GM12878 (cell line): Measurements from ENCODE around the gene PGR. TPM values are rescaled to one million over a fixed set of nuclear protein-coding genes. Genes with fewer than 3 reads are reported as not detected.

ENCODE experiments used
- ATAC-seq: fragments of 200-7000 bp; cut with Tn5 transposase; 3 replicates; pipeline ENCODE4 v1.9.1; 2020; ENCODE audit warnings: mild to moderate bottlenecking, moderate library complexity
- BruUV-seq: library from RNA; stranded (reverse); fragments of 400-500 nt; replicated peaks from 2 replicates; lab custom pipeline; 2021; lab: Mats Ljungman, UMichigan
- CTCF ChIA-PET: fragments of 300-600 bp; sonication (Branson Sonifier 250); formaldehyde crosslinking; extraction: SDS; loops from one replicate; lab custom pipeline; 2021; ENCODE audit warnings: inconsistent platforms; lab: Yijun Ruan, JAX
- POLR2A ChIA-PET: fragments of 350-600 bp; formaldehyde crosslinking; extraction: SDS; loops from one replicate; lab custom pipeline; 2021; ENCODE audit warnings: inconsistent platforms; lab: Charles Lee
- RAD21 ChIA-PET: fragments of 300-600 bp; sonication (Branson Sonifier 250); formaldehyde crosslinking; loops from one replicate; lab custom pipeline; 2023; ENCODE audit warnings: antibody characterized with exemption; ENCODE audit not compliant: unreplicated experiment; lab: Charles Lee
- SMC1A ChIA-PET: fragments of 300-600 bp; sonication (Branson Sonifier 250); formaldehyde crosslinking; loops from one replicate; lab custom pipeline; 2023; ENCODE audit not compliant: unreplicated experiment, uncharacterized antibody; lab: Charles Lee
- DNase-seq: peaks from one replicate; pipeline ENCODE4 v3.0.0-alpha.2; 2011; ENCODE audit warnings: low read depth, low spot score
- FAIRE-seq: peaks from 3 replicates; lab custom pipeline; 2011; peaks lifted over from hg19 to GRCh38; lab: Jason Lieb, UNC
- H2AFZ ChIP-seq: 2 replicates; pipeline ENCODE4 v1.6.0; 2011; ENCODE audit warnings: low read depth, low read length, control low read depth; ENCODE audit not compliant: control insufficient read depth
- H3K27ac ChIP-seq: 2 replicates; pipeline ENCODE4 v1.5.1; 2011; ENCODE audit warnings: control low read depth; ENCODE audit not compliant: control insufficient read depth, insufficient read depth
- H3K27me3 ChIP-seq, 2 experiments: replicated peaks in 1 of 2; 2 replicates each; pipeline versions ENCODE4 v1.6.0 to v1.6.1; 2011; ENCODE audit warnings: low read length in 1 of 2; ENCODE audit not compliant: control insufficient read depth in 2 of 2, insufficient read depth in 2 of 2
- H3K36me3 ChIP-seq, 2 experiments: 2 replicates each; pipeline ENCODE4 v1.5.1; 2011; ENCODE audit warnings: low read length in 1 of 2; ENCODE audit not compliant: control insufficient read depth in 2 of 2, insufficient read depth in 2 of 2
- H3K4me1 ChIP-seq: 2 replicates; pipeline ENCODE4 v1.6.1; 2011; ENCODE audit warnings: mild to moderate bottlenecking, low read length, moderate library complexity, mixed read lengths; ENCODE audit not compliant: control insufficient read depth, insufficient read depth
- H3K4me2 ChIP-seq: 2 replicates; pipeline ENCODE4 v1.6.0; 2011; ENCODE audit warnings: control low read depth; ENCODE audit not compliant: control insufficient read depth, insufficient read depth
- H3K4me3 ChIP-seq: fragments of 200-600 bp; sonication (generic); 2 replicates; pipeline ENCODE4 v1.5.1; 2016
- H3K79me2 ChIP-seq: 2 replicates; pipeline ENCODE4 v1.6.0; 2011; ENCODE audit warnings: low read length; ENCODE audit not compliant: control insufficient read depth, insufficient read depth
- H3K9ac ChIP-seq: 2 replicates; pipeline ENCODE4 v1.8.0; 2011; ENCODE audit warnings: low read length, control low read depth, mixed read lengths; ENCODE audit not compliant: control insufficient read depth, insufficient read depth
- H3K9me3 ChIP-seq: replicated peaks from 3 replicates; pipeline ENCODE4 v1.5.1; 2011; ENCODE audit warnings: mild to moderate bottlenecking, low read length; ENCODE audit not compliant: control insufficient read depth, insufficient read depth
- H4K20me1 ChIP-seq: 2 replicates; pipeline ENCODE4 v1.6.0; 2011; ENCODE audit not compliant: control insufficient read depth, insufficient read depth
- SMARCA5 ChIP-seq: fragments of 450-650 bp; IDR thresholded peaks from 2 replicates; pipeline ENCODE4 v1.6.1; 2017; ENCODE audit warnings: mild to moderate bottlenecking
- SREBF1 ChIP-seq: IDR thresholded peaks from 2 replicates; pipeline ENCODE4 v1.6.1; 2012; ENCODE audit warnings: mild to moderate bottlenecking, low read length
- TBL1XR1 ChIP-seq: IDR thresholded peaks from 2 replicates; pipeline ENCODE4 v1.6.1; 2012; ENCODE audit warnings: low read depth, low read length, improper control_type of control experiment
- ZBTB11 ChIP-seq: fragments of 450-650 bp; formaldehyde crosslinking; IDR thresholded peaks from 2 replicates; pipeline ENCODE4 v1.5.0; 2022; ENCODE audit warnings: mild to moderate bottlenecking, missing genetic modification characterization
- WGBS: methylation state at CpG from one replicate; pipeline ENCODE4 v1.1.6; 2016; ENCODE audit warnings: low lambda C conversion rate; ENCODE audit not compliant: insufficient replicate concordance, insufficient coverage; ENCODE audit errors: missing lambda C conversion rate; 5-methylcytosine and 5-hydroxymethylcytosine counted together
- in situ Hi-C: fragments of 300-500 bp; cut with MboI; formaldehyde crosslinking; loops from 9 replicates; pipeline ENCODE4 v1.14.3; 2018; ENCODE audit warnings: mixed read lengths
- intact Hi-C: fragments of 100-400 bp; cut with micrococcal nuclease; formaldehyde crosslinking; loops from one replicate; pipeline ENCODE4 v1.14.2; 2022; ENCODE audit not compliant: unreplicated experiment
- polyA plus RNA-seq, 11 experiments: library from polyadenylated mRNA; depleted of rRNA in 4 of 11; unstranded in 6 of 11; stranded (reverse) in 5 of 11; fragments of >200 nt; fragmentation: Nextera tagmentation in 4 of 11; fragmentation: Illumina TruSeq in 1 of 11; extraction: Ambion mirVana in 4 of 11; extraction: Trizol in 1 of 11; gene quantifications; 1 replicate in 1 of 11; 2 replicates in 10 of 11; pipeline versions ENCODE4 v1.2.1 to v1.2.3, GENCODE V29; 2011 to 2016; ENCODE audit warnings: inconsistent platforms in 2 of 11, missing spikeins in 2 of 11, low read depth in 1 of 11
- total RNA-seq, 4 experiments: library from RNA; depleted of rRNA in 3 of 4; stranded (reverse); fragments of >200 nt in 3 of 4; fragmentation: Illumina TruSeq in 1 of 4; extraction: Trizol in 1 of 4; gene quantifications; 2 replicates each; pipeline versions ENCODE4 v1.2.1 to v1.2.3, GENCODE V29; 2013 to 2021
- TF ChIP-seq, protein P1 (sequence below): fragments of 450-650 bp; conservative IDR thresholded peaks from 2 replicates; pipeline ENCODE4 v1.6.1; 2017; ENCODE audit warnings: mild to moderate bottlenecking, moderate library complexity

PGR gene
- total and polyA plus RNA-seq, 10 of the 15 experiments (the other 5 are each of a cell fraction or from before 2014, with no cell fraction given), result 0.01 TPM; not detected in 9

DNA sequence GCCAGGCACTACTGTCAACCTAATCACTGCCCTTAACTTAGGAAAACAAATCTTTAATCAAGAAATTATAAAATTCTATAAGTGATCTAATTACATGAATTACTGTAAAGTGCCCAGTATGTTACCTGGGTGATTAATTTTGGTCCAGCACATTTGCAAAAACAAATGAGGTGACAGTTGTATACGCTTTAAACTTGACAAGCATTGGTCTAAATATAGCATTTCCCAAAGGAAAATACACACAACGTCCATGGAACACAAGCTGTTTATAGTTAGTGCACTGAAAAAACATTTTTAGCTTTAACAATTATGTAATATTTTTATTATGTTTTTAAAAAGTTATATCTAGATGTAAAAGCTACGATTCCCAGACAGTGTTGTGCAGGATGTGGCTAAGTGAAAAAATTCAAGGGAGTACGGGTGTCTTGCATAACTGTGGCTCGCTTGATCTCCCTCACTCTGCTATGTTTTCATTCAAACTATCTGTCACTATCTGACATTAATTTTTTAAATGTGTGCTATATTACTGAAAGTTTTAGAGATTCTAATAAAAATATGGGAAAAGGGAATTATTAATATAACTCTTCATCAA lies 38.8 kb downstream of the PGR start:
- no peak for TF ChIP-seq TBL1XR1
- no peak for TF ChIP-seq SREBF1
- TF ChIP-seq SMARCA5, result no peak
- TF ChIP-seq, protein P1, sequence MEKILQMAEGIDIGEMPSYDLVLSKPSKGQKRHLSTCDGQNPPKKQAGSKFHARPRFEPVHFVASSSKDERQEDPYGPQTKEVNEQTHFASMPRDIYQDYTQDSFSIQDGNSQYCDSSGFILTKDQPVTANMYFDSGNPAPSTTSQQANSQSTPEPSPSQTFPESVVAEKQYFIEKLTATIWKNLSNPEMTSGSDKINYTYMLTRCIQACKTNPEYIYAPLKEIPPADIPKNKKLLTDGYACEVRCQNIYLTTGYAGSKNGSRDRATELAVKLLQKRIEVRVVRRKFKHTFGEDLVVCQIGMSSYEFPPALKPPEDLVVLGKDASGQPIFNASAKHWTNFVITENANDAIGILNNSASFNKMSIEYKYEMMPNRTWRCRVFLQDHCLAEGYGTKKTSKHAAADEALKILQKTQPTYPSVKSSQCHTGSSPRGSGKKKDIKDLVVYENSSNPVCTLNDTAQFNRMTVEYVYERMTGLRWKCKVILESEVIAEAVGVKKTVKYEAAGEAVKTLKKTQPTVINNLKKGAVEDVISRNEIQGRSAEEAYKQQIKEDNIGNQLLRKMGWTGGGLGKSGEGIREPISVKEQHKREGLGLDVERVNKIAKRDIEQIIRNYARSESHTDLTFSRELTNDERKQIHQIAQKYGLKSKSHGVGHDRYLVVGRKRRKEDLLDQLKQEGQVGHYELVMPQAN, result no peak
- TF ChIP-seq ZBTB11 (CRISPR knock-in tag), result no peak
- no peak for FAIRE-seq

More for the DNA sequence above, 38.8 kb downstream of the PGR start:
- no peak overlapping the region for H3K4me2 ChIP-seq
- no peaks in the 10 kb centered on the region for H4K20me1 ChIP-seq
- DNase-seq (no peak), ATAC-seq (no peak)
- ChIA-PET POLR2A (no interaction called here), RAD21 (no interaction called here), CTCF (no interaction called here), SMC1A (interaction anchor here (1.5 kb wide), 1 partner anchor 9 kb away, joined by 4 read pairs; no protein-coding TSS in a partner anchor)
- no peaks in the 10 kb centered on the region for H3K79me2 ChIP-seq
- H3K27me3 ChIP-seq, result no peaks in the 10 kb centered on the region
- in situ Hi-C loops, result no loop called here
- no peaks in the 10 kb centered on the region for H3K9me3 ChIP-seq
- no peaks in the 10 kb centered on the region for H3K36me3 ChIP-seq
- intact Hi-C loops, result no loop called here
- no peaks in the 10 kb centered on the region for H3K4me1 ChIP-seq
- WGBS, result 5% methylated on average over 5 of the region's 5 CpGs
- BruUV-seq, result no TSS peak
- no peak overlapping the region for H3K4me3 ChIP-seq
- no peak overlapping the region for H2AFZ ChIP-seq
- H3K27ac ChIP-seq, result no peak overlapping the region
- H3K9ac ChIP-seq, result no peak overlapping the region
